CD4-positive, alpha-beta T cell treated with Interleukin-6 for 4 hours (primary cell): ENCODE results near the gene C17orf107.
"Not testable (repeated sequence)": the region's sequence is repeated elsewhere in the genome, so short reads cannot be mapped to it uniquely, and the experiment has no call there.

Source experiments
- DNase-seq: peaks from one replicate; pipeline ENCODE4 v3.0.0-alpha.2; 2020; ENCODE audit warnings: mixed read lengths

Gene C17orf107

DNA sequence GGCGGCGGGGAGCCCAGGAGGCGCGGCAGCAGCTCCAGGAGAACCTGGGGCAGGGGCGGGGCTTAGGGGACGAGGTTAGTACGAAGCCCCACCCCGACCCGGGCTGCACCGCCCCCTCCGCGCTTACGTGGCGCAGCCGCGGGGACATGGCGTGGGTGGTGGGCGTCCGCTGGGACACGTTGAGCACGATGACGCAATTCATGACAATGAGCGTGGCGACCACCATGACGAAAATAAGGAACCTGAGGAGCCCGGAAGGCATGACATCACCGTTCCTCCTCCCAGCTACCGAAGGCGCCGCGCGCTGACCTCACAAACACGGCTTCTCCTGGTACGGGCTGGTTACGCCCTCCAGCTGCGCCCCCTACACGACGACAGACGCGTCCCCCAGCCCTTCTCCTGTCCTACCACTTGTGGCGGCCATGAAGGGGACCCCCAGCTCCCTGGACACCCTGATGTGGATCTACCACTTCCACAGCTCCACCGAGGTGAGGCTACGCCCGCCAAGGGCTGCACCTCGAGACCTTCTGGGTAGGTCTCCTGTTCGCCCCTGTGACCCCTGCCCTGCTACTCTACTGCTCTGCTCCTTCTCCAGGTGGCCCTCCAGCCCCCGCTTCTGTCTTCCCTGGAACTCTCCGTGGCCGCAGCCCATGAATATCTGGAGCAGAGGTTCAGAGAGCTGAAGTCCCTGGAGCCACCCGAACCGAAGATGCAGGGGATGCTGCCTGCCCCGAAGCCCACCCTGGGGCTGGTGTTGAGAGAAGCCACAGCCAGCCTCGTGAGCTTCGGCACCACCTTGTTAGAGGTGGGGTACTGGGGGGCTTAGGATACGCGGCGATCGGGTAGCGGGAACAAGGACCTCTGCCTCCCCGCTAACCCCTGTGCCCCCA is at the start of gene C17orf107:
TSS of gene C17orf107 (plus strand) at position 196 of the 890 bp plus-strand sequence. CDS start at position 423, 227 bp downstream.
- peak; percentile 92 for DNase-seq

DNA sequence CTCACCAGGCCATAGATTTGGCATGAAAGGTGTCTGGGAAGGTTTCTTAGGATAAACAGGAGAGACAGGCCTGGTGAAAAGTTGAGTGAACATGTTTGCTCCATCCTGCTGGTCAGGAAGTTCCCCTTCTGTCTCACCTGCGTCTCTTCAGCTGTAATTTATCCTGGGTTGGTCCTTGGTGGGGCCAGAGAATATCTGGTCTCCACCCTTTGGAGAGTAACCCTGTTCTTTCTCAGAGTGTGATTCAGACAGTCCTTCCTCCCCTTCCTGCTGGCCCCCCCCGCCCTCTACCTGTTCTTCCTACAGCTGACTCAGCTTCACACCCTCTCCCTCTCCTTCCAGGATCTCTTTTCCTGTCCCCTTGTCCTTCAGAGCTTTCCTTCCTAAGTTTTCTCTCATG is 49.1 kb upstream of the C17orf107 start:
- no peak for DNase-seq

DNA sequence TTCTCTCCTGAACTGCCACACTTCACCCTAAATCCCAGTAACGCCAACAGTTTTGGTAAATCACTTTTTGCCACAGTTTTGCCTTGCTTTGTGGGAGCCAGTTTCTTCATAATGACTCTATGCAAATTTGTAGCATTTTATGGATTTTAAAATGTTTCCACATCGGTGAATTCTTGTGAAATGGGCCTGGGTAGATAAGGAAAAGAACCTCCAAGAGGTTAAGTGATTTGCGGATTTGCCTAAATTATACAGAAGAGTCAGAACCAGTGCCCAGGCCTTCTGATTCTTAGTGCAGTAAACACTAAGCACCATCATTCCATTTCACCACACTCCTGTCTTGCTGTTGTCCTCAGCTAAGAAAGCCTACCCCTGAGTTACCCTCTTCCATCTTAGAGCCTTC is 48.3 kb upstream of the C17orf107 start:
- no peak for DNase-seq

DNA sequence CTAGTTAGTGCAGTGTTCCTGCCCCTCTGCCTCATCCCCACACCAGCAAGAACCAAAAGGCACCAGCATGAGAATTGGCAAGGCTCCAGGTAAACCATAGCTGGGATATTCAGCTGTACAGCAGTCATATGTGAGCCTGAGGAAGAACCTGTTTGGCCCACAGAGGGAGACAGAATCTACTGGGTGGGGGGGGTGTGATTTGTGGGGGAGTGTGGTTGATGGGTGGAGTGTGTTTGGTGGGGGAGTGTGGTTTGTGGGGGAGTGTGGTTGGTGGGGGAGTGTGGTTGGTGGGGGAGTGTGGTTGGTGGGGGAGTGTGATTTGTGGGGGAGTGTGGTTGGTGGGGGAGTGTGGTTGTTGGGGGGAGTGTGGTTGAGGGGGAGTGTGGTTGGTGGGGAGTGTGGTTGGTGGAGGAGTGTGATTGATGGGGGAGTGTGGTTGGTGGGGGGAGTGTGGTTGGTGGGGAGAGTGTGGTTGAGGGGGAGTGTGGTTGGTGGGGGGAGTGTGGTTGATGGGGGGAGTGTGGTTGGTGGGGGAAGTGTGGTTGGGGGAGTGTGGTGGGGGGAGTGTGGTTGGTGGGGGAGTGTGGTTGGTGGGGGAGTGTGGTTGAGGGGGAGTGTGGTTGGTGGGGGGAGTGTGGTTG is 46.6 kb upstream of the C17orf107 start:
- peak; percentile 12 for DNase-seq

DNA sequence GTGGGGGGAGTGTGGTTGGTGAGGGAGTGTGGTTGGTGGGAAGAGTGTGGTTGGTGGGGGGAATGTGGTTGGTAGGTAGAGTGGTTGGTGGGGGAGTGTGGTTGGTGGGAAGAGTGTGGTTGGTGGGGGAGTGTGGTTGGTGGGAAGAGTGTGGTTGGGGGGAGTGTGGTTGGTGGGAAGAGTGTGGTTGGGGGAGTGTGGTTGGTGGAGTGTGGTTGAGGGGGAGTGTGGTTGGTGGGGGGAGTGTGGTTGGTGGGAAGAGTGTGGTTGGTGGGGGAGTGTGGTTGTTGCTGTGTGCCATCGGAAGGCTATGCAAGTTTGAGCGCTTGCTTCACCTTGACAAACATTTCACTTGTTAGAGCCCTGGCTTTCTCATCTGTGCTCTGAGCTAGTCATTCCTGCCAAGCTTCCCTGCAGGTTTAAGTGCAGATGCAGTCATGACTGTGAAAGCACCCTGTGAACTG is 46.1 kb upstream of the C17orf107 start:
- peak; percentile 12 for DNase-seq

DNA sequence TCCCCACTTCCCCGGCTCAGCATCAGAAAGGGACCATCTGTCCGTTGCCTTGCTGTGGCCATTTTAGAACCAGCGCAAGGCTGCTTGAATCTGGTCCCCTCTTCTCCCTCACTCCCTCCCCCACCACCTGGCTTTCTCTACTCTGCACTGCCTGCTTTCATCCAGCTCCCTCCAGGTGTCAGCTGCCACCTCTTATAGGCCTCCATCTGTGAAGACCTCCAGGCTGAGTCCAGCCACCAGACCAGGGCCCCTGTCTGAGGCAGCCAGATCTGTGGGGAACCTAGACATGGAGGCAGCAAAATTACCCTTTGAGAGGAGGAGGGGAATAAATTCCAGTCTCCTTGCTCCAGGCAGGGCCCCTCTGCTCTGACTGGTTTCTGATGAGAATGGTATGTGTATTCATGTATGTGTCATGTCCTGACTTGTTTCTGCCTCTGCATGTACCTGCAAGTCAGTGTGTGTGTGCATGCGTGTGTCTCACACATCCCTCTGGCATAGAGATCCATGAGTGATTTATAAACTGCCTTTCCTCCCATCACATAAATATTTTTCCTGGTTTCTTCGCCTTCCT is 45.1 kb upstream of the C17orf107 start:
- no peak for DNase-seq

DNA sequence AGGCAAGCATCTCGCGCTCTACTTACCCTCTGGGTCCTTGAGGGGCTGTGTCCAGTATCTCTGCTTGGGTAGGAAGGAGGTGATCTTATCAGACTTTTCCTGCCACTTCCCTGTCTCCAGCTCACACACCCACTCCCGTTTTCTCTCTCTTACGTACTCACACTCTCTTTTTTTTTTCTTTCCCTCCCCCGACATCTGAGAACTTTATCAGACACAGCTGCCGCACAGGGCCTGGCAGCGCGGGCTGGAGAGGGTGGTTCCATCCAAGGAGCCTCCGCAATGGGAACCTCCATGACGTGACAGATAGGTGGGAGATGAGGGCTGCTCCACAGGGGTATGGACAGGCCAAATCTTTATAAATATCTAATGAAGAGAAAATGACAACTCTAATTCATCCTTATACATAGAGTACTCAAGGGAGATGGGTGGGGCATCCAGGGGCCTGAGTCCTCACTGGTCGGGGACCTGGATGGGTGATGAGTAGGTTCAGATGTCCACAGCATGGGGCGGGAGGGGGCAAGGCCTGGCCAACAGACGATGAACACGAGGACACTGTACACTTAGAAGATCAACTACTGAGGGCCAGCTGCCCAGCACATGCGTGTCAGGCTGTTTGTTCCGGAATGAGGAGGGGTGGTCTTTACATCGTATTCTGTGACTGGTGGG is 42.9 kb upstream of the C17orf107 start:
- DNase-seq = no peak

DNA sequence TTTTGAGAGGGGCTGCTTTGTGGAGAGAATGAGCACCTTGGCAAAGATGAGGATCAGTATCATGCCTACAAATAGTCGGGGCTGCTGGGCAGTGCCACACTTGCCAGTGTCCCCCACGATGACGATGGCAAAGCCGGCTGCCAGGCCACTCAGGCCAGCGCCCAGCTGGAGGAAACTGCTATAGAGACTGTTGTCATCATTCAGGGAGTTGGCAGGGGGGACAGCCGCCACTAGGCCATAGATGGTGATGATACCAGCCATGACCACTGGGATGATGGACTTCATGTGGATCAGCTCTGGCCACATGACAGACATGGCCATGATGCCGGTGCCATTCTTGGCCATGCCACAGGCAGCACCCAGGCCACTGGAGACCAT is 42.4 kb upstream of the C17orf107 start:
- DNase-seq = no peak

DNA sequence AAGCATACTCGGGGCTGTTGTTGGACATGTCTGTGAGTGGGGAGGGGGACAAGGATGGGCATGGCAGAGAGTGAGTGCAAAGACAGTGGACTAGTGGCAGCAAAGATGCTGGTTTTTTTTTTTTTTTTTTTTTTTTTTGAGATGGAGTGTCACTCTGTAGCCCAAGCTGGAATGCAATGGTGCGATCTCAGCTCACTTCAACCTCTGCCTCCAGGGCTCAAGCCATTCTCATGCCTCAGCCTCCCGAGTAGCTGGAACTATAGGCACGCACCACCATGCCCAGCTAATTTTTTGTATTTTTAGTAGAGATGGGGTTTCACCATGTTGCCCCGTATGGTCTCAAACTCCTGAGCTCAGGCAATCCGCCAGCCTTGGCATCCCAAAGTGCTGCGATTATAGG is 42.0 kb upstream of the C17orf107 start:
- DNase-seq = not testable (repeated sequence)

DNA sequence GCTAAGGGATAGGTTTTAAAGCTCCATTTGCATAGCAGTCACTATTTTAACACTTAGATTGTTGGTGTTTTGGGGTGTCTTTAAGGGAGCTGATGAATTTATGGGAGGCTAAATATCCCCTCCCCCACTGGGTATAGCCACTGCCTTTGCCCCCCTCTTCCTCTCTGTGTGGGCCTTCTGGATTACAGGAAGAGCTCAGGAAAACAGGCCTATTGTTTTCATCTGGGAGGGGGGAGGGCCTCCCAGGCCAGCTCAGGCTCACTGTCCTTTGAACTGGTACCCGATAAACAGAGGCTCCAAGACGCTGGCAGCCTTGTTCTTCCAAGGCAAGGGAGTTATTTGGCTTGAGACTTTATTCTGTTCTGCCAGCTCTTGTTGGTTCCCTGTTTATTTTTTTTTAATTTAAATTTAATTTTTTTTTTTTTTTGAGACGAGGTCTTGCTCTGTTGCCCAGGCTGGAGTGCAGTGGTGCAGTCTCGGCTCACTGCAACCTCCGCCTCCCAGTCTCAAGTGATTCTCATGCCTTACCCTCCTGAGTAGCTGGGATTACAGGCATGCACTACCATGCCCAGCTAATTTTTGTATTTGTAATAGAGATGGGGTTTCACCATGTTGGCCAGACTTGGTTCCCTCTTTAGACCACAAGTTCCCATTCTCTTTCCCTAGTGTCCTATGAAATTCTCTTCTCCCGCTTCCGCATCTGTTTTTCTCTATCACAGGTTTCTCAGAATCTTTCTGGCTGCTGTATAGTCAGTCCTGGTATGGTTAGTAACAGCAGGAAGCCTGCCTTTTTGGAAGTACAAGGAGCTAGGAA is 41.1 kb upstream of the C17orf107 start:
- no peak for DNase-seq

DNA sequence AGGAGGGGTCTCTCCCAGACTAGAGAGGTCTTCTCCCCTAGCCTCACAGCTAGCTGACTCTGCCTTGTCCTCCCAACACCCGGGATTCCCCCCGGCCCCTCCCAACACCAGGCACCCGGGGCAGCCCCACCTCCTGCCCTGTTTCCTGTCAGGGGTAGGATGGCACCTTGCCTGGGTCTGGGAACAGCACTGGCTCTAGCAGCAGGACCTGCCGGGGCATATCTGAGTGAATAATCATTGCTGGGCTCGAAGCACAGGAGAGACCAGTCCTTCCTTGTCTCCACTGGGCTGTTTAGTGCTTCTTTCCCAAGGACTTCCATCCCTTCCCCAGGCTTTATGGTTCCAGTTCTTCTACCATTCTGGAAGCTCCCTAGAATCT is 40.5 kb upstream of the C17orf107 start:
- DNase-seq = no peak

DNA sequence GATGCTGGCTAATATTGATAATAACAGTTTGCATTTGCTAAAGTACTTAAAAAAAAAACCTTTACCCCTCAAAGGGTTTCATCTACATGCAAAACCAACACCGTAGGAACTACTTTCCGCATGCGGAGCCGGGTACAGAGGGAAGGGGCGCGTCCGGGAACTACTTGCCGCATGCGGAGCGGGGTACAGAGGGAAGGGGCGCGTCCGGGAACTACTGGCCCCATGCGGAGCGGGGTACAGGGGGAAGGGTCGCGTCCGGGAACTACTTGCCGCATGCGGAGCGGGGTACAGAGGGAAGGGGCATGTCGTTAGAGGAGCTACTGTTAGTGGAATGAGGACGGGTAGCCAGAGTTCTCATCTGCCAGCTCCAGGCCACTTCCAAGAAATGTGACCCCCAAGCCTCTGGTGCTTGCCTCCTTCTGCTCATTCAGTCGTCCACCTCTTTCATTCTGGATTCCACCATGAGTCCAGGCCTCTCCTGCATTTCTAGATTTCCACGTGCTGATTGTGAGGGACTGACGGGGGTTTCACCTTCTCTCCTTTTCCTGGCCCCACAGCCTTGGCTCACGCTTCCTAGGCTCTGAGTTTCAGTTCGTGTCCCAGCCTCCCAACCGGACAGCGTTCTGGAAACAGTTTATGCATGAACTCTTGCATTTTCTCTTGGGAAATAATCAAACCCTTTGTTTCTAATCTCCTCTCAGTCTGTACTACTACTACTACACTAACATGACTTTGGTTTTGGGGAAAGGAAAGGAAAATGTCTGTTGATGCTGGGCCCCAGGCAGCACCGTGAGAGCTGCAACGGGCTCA is 39.3 kb upstream of the C17orf107 start:
- DNase-seq = no peak

DNA sequence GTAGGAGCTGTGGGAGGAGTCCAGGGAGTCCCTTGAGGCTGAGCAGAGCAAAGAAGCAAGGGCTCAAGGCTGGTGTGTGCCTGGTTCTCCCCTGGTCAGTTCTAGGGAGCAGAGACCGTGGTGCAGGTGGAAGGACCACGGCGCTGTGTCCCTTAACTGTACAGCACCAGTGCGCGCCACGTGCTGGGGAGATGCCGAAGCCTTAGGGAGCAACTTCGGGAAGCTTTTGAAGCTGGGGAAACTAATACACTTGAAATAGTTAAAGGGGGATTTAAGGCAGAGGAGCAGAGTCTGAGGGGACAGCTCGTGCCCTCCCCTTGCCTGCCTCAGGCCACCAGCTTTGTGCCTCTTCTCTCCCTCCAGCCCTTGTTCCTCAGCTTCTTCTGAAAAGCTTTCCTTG is 38.7 kb upstream of the C17orf107 start:
- DNase-seq = no peak

DNA sequence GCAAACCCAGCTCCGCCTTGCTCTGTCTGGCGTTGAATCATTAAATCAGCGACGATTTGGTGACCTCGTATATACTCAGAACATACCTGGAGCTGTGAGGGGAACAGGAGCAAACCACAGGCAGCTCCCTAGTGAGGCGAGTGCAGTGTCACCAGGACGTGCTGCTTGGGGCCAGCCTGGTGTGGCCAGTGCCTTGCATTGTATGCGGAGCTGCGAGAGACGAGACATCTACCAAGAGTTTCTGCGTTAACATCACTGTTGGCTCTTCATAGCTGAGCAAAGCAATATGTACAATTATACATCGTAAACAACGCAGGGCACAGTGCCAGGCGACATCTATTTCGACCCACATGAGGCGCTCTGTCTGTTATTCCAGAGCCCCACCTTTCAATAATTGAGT is 38.3 kb upstream of the C17orf107 start:
- no peak for DNase-seq

DNA sequence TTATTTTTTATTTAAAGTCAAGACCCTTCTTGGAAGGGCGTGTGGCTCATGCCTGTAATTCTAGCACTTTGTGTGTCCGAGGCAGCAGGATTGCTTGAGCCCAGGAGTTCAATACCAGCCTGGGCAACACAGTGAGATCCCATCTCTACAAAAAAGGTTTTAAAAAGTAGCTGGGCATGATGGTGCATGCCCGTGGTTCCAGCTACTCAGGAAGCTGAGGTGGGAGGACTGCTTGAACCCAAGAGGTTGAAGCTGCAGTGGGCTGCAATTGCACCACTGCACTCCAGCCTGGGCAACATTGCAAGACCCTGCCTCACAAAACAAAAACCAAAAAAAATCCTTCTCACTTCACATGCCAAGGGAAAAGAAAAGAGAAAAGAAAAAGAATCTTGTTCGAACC is 36.6 kb upstream of the C17orf107 start:
- DNase-seq = no peak

DNA sequence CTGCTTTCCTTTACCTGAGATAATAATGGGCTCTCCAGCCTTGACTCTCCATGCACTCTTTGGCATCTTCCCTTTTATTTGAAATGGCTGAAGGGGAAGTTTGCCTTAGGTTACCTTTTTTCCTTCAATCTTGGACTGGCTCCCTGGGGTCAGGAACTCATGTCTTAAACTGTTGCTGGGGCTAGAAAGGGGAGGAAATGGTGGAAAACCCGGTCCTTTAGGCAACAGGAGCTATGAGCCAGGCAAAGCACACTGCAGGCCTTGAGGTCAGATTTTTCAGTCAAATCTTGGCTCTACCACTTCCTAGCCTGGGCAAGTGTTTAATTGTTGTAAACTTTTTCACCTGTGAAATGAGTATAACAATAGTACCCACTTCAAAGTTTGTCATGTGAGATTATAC is 36.0 kb upstream of the C17orf107 start:
- DNase-seq = no peak

DNA sequence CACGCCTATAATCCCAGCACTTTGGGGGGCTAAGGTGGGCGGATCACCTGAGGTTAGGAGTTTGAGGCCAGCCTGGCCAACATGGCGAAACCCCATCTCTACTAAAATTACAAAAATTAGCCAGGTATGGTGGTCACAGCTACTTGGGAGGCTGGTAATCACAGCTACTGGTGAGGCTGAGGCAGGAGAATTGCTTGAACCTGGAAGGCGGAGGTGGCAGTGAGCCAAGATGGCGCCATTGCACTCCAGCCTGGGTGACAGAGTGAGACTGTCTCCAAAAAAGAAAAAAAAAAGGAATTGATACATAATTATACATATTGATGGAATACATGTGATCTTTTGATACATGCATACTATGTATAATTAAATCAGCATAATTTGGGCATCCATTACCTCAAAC is 31.8 kb upstream of the C17orf107 start:
- DNase-seq = not testable (repeated sequence)

DNA sequence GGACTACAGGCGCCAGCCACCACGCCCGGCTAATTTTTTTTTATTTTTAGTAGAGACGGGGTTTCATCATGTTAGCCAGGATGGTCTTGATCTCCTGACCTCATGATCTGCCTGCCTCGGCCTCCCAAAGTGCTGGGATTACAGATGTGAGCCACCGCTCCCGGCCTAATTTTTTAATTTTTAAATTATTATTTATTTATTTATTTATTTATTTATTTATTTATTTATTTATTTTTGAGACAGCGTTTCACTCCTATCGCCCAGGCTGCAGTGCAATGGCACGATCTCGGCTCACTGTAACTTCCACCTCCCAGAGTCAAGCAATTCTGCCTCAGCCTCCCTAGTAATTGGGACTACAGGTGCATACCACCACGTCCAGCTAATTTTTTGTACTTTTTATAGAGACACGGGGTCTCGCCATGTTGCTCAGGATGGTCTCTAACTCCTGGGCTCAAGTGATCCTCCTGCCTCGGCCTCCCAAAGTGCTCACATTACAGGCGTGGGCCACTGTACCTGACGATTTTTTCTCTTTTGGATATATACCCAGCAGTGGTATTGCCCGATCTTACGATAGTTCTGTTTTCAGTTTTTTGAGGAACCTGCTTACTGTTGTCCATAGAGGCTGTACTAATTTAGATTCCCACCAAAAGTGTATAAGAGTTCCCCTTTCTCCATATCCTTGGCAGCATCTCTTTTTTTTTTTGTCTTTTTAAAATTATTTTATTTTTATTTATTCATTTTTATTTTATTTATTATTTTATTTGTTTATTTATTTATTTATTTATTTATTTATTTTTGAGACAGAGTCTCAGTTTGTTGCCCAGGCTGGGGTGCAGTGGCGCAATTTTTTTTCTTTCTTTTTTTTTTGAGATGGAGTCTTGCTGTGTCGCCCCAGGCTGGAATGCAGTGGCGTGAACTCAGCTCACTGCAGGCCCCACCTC is 30.0 kb upstream of the C17orf107 start:
- not testable (repeated sequence) for DNase-seq

DNA sequence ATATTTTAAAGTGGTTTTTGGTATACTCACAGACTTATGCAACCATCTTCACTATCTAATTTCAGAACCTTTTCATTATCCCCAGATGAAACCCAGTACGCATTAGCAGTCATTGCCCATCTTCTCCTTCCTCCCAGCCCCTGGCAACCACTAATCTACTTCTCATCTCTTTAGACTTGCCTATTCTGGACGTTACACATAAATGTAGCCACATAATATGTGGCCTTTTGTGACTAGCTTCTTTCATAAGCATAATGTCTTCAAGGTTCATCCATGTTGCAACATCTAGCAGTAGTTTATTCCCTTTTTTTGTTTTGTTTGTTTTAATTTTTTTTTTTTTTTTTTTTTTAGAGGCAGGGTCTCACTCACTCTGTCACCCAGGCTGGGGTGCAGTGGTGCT is 28.5 kb upstream of the C17orf107 start:
- no peak for DNase-seq

DNA sequence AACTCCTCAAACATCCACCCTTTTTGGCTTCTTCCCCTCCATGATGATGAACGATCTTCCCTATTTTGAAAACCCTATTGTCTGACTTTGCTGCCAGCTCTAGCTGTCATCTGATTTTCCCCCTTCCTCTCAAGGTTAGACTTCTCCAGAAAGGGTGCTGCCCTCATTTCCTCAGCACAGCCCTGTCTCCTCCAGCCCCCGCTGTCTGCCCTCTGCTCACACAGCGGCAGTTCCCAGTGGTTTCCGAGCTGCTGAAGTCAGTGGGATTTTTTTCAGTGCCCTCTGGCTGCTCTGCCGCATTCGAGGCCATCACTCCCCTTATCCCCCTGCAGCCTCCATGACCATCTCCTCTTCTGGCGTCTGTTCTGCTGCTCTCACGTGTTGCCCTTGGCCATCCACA is 26.6 kb upstream of the C17orf107 start:
- DNase-seq = no peak
